Adipocyte (in vitro differentiated cells): ENCODE measurements around the gene PRIM1.

Experiments used
- DNase-seq: peaks from one replicate; pipeline ENCODE4 v3.0.0-alpha.2; 2015; ENCODE audit warnings: low read depth
- H3K27me3 ChIP-seq: replicated peaks from 2 replicates; pipeline ENCODE4 v1.7.0; 2013; ENCODE audit warnings: mild to moderate bottlenecking, low read length, moderate library complexity; ENCODE audit not compliant: control insufficient read depth, insufficient read depth
- H3K36me3 ChIP-seq: 2 replicates; pipeline ENCODE4 v1.7.0; 2013; ENCODE audit warnings: low read length, mild to moderate bottlenecking, moderate library complexity; ENCODE audit not compliant: control insufficient read depth, insufficient read depth, severe bottlenecking
- H3K4me1 ChIP-seq: 2 replicates; pipeline ENCODE4 v1.7.0; 2013; ENCODE audit warnings: mild to moderate bottlenecking, low read length, moderate library complexity; ENCODE audit not compliant: control insufficient read depth, insufficient read depth
- H3K4me3 ChIP-seq: 2 replicates; pipeline ENCODE4 v1.7.0; 2013; ENCODE audit warnings: mild to moderate bottlenecking, low read length, moderate library complexity
- H3K9ac ChIP-seq: 2 replicates; pipeline ENCODE4 v1.7.0; 2013; ENCODE audit warnings: mild to moderate bottlenecking, low read length, moderate library complexity
- H3K9me3 ChIP-seq: 2 replicates; pipeline ENCODE4 v1.7.0; 2013; ENCODE audit warnings: mild to moderate bottlenecking, low read length, moderate library complexity; ENCODE audit not compliant: control insufficient read depth

Gene PRIM1

GRCh38 chr12:56724701-56724971 lies 27.5 kb downstream of the PRIM1 start:
- peaks cover 30% of the 10 kb centered on the region for H3K36me3 ChIP-seq
- no peaks in the 10 kb centered on the region for H3K27me3 ChIP-seq
- peak; percentile 39 for DNase-seq
- peaks cover 48% of the 10 kb centered on the region for H3K4me1 ChIP-seq
- H3K9ac ChIP-seq = peak overlapping the region; percentile 100
- no peaks in the 10 kb centered on the region for H3K9me3 ChIP-seq
- peak overlapping the region; percentile 98 for H3K4me3 ChIP-seq

- peaks cover 36% of the 10 kb centered on the region for H3K36me3 ChIP-seq
- no peaks in the 10 kb centered on the region for H3K9me3 ChIP-seq
Observed at GRCh38 chr12:56723889-56724700, 28.0 kb downstream of the PRIM1 start.

DNA sequence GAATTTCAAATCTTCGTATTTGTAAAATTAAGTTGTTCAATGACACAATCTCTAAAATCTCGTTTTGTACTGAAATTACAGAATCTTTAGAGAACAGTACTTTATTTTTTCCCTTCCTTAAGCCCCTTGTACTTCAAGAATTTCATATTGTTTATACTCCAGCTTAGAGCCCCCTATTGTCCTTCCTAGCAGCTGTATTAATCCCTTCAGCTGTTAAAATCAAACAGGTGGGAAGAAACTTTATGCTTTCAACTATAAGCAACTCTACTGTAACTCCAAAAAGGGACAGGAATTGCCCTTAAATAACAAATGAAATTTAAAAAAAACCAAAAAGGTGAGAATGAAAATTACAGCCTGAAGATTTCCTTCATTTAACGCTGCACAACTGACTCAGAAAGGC lies 28.8 kb downstream of the PRIM1 start:
- Histone ChIP-seq H3K36me3 (peaks cover 41% of the 10 kb centered on the region), H3K9me3 (no peaks in the 10 kb centered on the region)
- no peak for DNase-seq

More at GRCh38 chr12:56723889-56724700, 28.0 kb downstream of the PRIM1 start:
- H3K27me3 ChIP-seq = no peaks in the 10 kb centered on the region
- peak overlapping the region; percentile 100 for H3K9ac ChIP-seq
- peak overlapping the region; percentile 98 for H3K4me3 ChIP-seq
- peak; percentile 90 for DNase-seq
- peaks cover 53% of the 10 kb centered on the region for H3K4me1 ChIP-seq

GRCh38 chr12:56722832-56723231 lies 29.3 kb downstream of the PRIM1 start:
- Histone ChIP-seq H3K27me3 (no peaks in the 10 kb centered on the region), H3K36me3 (peaks cover 41% of the 10 kb centered on the region)
- no peak for DNase-seq

More for the DNA sequence above, 28.8 kb downstream of the PRIM1 start:
- H3K4me1 ChIP-seq = peaks cover 56% of the 10 kb centered on the region
- peak overlapping the region; percentile 98 for H3K4me3 ChIP-seq
- peak overlapping the region; percentile 100 for H3K9ac ChIP-seq
- H3K27me3 ChIP-seq = no peaks in the 10 kb centered on the region

GRCh38 chr12:56721721-56722120 lies 30.4 kb downstream of the PRIM1 start:
- Histone ChIP-seq H3K36me3 (peaks cover 43% of the 10 kb centered on the region), H3K9ac (no peak overlapping the region)

More at GRCh38 chr12:56722832-56723231, 29.3 kb downstream of the PRIM1 start:
- H3K9me3 ChIP-seq = no peaks in the 10 kb centered on the region
- peak overlapping the region; percentile 100 for H3K9ac ChIP-seq
- H3K4me1 ChIP-seq = peaks cover 56% of the 10 kb centered on the region
- peak overlapping the region; percentile 98 for H3K4me3 ChIP-seq

GRCh38 chr12:56721216-56721615 lies 30.9 kb downstream of the PRIM1 start:
- Histone ChIP-seq H3K36me3 (peaks cover 48% of the 10 kb centered on the region), H3K4me1 (peaks cover 65% of the 10 kb centered on the region), H3K9ac (no peak overlapping the region), H3K27me3 (no peaks in the 10 kb centered on the region), H3K4me3 (peak overlapping the region; percentile 98), H3K9me3 (no peaks in the 10 kb centered on the region)
- DNase-seq = no peak

More at GRCh38 chr12:56721721-56722120, 30.4 kb downstream of the PRIM1 start:
- Histone ChIP-seq H3K27me3 (no peaks in the 10 kb centered on the region), H3K4me1 (peaks cover 60% of the 10 kb centered on the region), H3K9me3 (no peaks in the 10 kb centered on the region), H3K4me3 (peak overlapping the region; percentile 98)
- DNase-seq = no peak

- peaks cover 52% of the 10 kb centered on the region for H3K36me3 ChIP-seq
- H3K9ac ChIP-seq = no peak overlapping the region
- peak overlapping the region; percentile 98 for H3K4me3 ChIP-seq
- DNase-seq = no peak
- peaks cover 66% of the 10 kb centered on the region for H3K4me1 ChIP-seq
- H3K9me3 ChIP-seq = no peaks in the 10 kb centered on the region
- H3K27me3 ChIP-seq = no peaks in the 10 kb centered on the region
Observed at GRCh38 chr12:56720731-56721151, 31.4 kb downstream of the PRIM1 start.

DNA sequence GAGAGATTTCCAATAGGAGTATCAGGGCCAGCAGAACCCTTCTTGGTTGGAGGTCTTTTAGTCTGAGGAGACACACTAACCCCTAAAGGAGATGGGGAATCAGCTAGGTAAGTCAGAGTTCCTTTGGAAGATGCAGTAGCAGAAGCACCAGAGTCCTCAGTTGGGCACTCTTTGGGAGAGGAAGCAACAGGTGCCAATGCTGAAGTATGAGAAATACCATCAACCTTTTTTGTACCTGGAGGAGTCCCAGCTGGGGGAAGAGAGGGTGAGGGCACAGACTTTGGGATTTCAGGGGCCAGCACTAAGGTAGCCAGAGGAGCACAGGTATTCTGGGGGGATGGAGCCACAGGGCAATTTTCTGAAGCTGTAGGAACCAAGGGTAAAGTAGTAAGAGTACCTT lies 33.1 kb downstream of the PRIM1 start:
- Histone ChIP-seq H3K9me3 (no peaks in the 10 kb centered on the region), H3K4me1 (peaks cover 75% of the 10 kb centered on the region), H3K36me3 (peaks cover 69% of the 10 kb centered on the region), H3K27me3 (no peaks in the 10 kb centered on the region), H3K4me3 (no peak overlapping the region), H3K9ac (no peak overlapping the region)
- no peak for DNase-seq

GRCh38 chr12:56718636-56719035 lies 33.5 kb downstream of the PRIM1 start:
- Histone ChIP-seq H3K9ac (no peak overlapping the region), H3K4me1 (peaks cover 74% of the 10 kb centered on the region), H3K27me3 (no peaks in the 10 kb centered on the region), H3K9me3 (no peaks in the 10 kb centered on the region), H3K4me3 (no peak overlapping the region), H3K36me3 (peaks cover 73% of the 10 kb centered on the region)
- no peak for DNase-seq

GRCh38 chr12:56718149-56718548 lies 34.0 kb downstream of the PRIM1 start:
- DNase-seq = no peak
- H3K36me3 ChIP-seq = peaks cover 78% of the 10 kb centered on the region

GRCh38 chr12:56716933-56717880 lies 34.9 kb downstream of the PRIM1 start:
- no peak overlapping the region for H3K9ac ChIP-seq
- H3K27me3 ChIP-seq = no peaks in the 10 kb centered on the region
- no peak for DNase-seq
- no peak overlapping the region for H3K4me3 ChIP-seq
- peaks cover 80% of the 10 kb centered on the region for H3K36me3 ChIP-seq
- H3K4me1 ChIP-seq = peaks cover 63% of the 10 kb centered on the region
- no peaks in the 10 kb centered on the region for H3K9me3 ChIP-seq

More at GRCh38 chr12:56718149-56718548, 34.0 kb downstream of the PRIM1 start:
- Histone ChIP-seq H3K27me3 (no peaks in the 10 kb centered on the region), H3K4me3 (no peak overlapping the region), H3K4me1 (peaks cover 72% of the 10 kb centered on the region), H3K9ac (no peak overlapping the region), H3K9me3 (no peaks in the 10 kb centered on the region)
